WTC11 (cell line): ENCODE measurements around the gene ZNF451. TPM values are rescaled to one million over a fixed set of nuclear protein-coding genes. Genes with fewer than 3 reads are reported as not detected.

Experiments
- ATAC-seq: fragments of 200-7000 bp; cut with Tn5 transposase; 2 replicates; pipeline ENCODE4 v1.10.0; 2021; ENCODE audit warnings: mild to moderate bottlenecking, moderate library complexity
- CTCF ChIA-PET: fragments of 300-600 bp; sonication (Branson Sonifier 250); formaldehyde crosslinking; loops from one replicate; lab custom pipeline; 2021; ENCODE audit warnings: antibody characterized with exemption; lab: Charles Lee
- POLR2A ChIA-PET: fragments of 350-600 bp; sonication (Branson Sonifier 250); formaldehyde crosslinking; loops from one replicate; lab custom pipeline; 2021; ENCODE audit warnings: antibody characterized with exemption; lab: Charles Lee
- DNase-seq: peaks from one replicate; pipeline ENCODE4 v3.0.0; 2021; ENCODE audit warnings: low spot score
- H3K27ac Mint-ChIP-seq: 2 replicates; pipeline ENCODE4 v1.8.0; 2021; ENCODE audit warnings: mixed read lengths
- H3K27me3 Mint-ChIP-seq: 2 replicates; pipeline ENCODE4 v1.8.0; 2021; ENCODE audit warnings: low read depth, mild to moderate bottlenecking, moderate library complexity, mixed read lengths
- H3K36me3 Mint-ChIP-seq: 2 replicates; pipeline ENCODE4 v1.8.0; 2021; ENCODE audit warnings: mixed read lengths
- H3K4me1 Mint-ChIP-seq: 2 replicates; pipeline ENCODE4 v1.8.0; 2022; ENCODE audit warnings: mixed read lengths
- H3K4me3 Mint-ChIP-seq: 2 replicates; pipeline ENCODE4 v1.8.0; 2021; ENCODE audit warnings: mild to moderate bottlenecking, moderate library complexity, mixed read lengths
- H3K9me3 Mint-ChIP-seq: 2 replicates; pipeline ENCODE4 v1.8.0; 2021; ENCODE audit warnings: mixed read lengths
- ARID4B ChIP-seq: sonication (generic); formaldehyde crosslinking; IDR thresholded peaks from 2 replicates; pipeline ENCODE4 v1.8.0; 2023; ENCODE audit warnings: missing genetic modification reagents, mild to moderate bottlenecking, borderline replicate concordance
- CDX4 ChIP-seq: fragments of 250-450 bp; sonication (Bioruptor Pico); IDR thresholded peaks from 2 replicates; pipeline ENCODE4 v1.9.0; 2021; ENCODE audit warnings: moderate library complexity, mild to moderate bottlenecking, inconsistent platforms, borderline replicate concordance
- E2F1 ChIP-seq: sonication (generic); formaldehyde crosslinking; IDR thresholded peaks from 2 replicates; pipeline ENCODE4 v1.8.0; 2022; ENCODE audit warnings: mild to moderate bottlenecking, missing genetic modification reagents
- FOXJ3 ChIP-seq: sonication (generic); formaldehyde crosslinking; IDR thresholded peaks from 2 replicates; pipeline ENCODE4 v1.9.0; 2021; ENCODE audit warnings: missing genetic modification reagents, mild to moderate bottlenecking, borderline replicate concordance
- GABPB1 ChIP-seq: sonication (generic); formaldehyde crosslinking; IDR thresholded peaks from 2 replicates; pipeline ENCODE4 v1.8.1; 2023; ENCODE audit warnings: mild to moderate bottlenecking, missing genetic modification reagents
- GRHL2 ChIP-seq: fragments of 250-450 bp; sonication (Bioruptor Pico); IDR thresholded peaks from 2 replicates; pipeline ENCODE4 v1.8.0; 2022; ENCODE audit warnings: mild to moderate bottlenecking, moderate library complexity; ENCODE audit not compliant: insufficient replicate concordance, severe bottlenecking
- GTF2I ChIP-seq: fragments of 250-450 bp; sonication (Bioruptor Pico); conservative IDR thresholded peaks from 2 replicates; pipeline ENCODE4 v1.4.0; 2021; ENCODE audit warnings: mild to moderate bottlenecking
- JUN ChIP-seq: sonication (generic); formaldehyde crosslinking; IDR thresholded peaks from 2 replicates; pipeline ENCODE4 v1.8.0; 2023; ENCODE audit warnings: mild to moderate bottlenecking, missing genetic modification reagents
- KAT7 ChIP-seq: sonication (generic); formaldehyde crosslinking; IDR thresholded peaks from 2 replicates; pipeline ENCODE4 v1.8.1; 2023; ENCODE audit warnings: missing genetic modification reagents, mild to moderate bottlenecking, borderline replicate concordance
- MLX ChIP-seq: sonication (generic); formaldehyde crosslinking; IDR thresholded peaks from 2 replicates; pipeline ENCODE4 v1.8.1; 2023; ENCODE audit warnings: mild to moderate bottlenecking, missing genetic modification reagents, moderate library complexity
- MYBL2 ChIP-seq: sonication (generic); formaldehyde crosslinking; IDR thresholded peaks from 2 replicates; pipeline ENCODE4 v1.8.1; 2023; ENCODE audit warnings: mild to moderate bottlenecking, moderate library complexity, missing genetic modification reagents
- OVOL2 ChIP-seq: fragments of 250-450 bp; sonication (Bioruptor Pico); IDR thresholded peaks from 2 replicates; pipeline ENCODE4 v1.9.0; 2021; ENCODE audit warnings: mild to moderate bottlenecking, borderline replicate concordance
- RORB ChIP-seq: fragments of 250-450 bp; sonication (Bioruptor Pico); IDR thresholded peaks from 2 replicates; pipeline ENCODE4 v1.9.0; 2021; ENCODE audit warnings: mild to moderate bottlenecking
- SMAD4 ChIP-seq: sonication (generic); formaldehyde crosslinking; IDR thresholded peaks from 2 replicates; pipeline ENCODE4 v1.8.0; 2022; ENCODE audit warnings: mild to moderate bottlenecking, missing genetic modification reagents
- SP1 ChIP-seq: sonication (generic); formaldehyde crosslinking; conservative IDR thresholded peaks from 2 replicates; pipeline ENCODE4 v1.8.1; 2022; ENCODE audit warnings: missing genetic modification reagents
- STAT6 ChIP-seq: sonication (generic); formaldehyde crosslinking; conservative IDR thresholded peaks from 2 replicates; pipeline ENCODE4 v1.8.1; 2023; ENCODE audit warnings: mild to moderate bottlenecking, low read depth, missing genetic modification reagents, moderate library complexity
- ZBTB21 ChIP-seq: sonication (generic); formaldehyde crosslinking; IDR thresholded peaks from 2 replicates; pipeline ENCODE4 v1.8.1; 2023; ENCODE audit warnings: mild to moderate bottlenecking, missing genetic modification reagents, borderline replicate concordance
- ZBTB43 ChIP-seq: sonication (generic); formaldehyde crosslinking; IDR thresholded peaks from 2 replicates; pipeline ENCODE4 v1.8.1; 2023; ENCODE audit warnings: mild to moderate bottlenecking, missing genetic modification reagents
- ZNF121 ChIP-seq: sonication (generic); formaldehyde crosslinking; IDR thresholded peaks from 2 replicates; pipeline ENCODE4 v1.8.0; 2023; ENCODE audit warnings: missing genetic modification reagents
- ZNF425 ChIP-seq: fragments of 250-450 bp; sonication (Bioruptor Pico); conservative IDR thresholded peaks from 2 replicates; pipeline ENCODE4 v1.9.0; 2021; ENCODE audit warnings: mild to moderate bottlenecking
- ZSCAN18 ChIP-seq: fragments of 250-450 bp; sonication (Bioruptor Pico); IDR thresholded peaks from 2 replicates; pipeline ENCODE4 v2.1.2; 2022; ENCODE audit warnings: mild to moderate bottlenecking, moderate library complexity
- total RNA-seq: library from RNA; stranded (reverse); gene quantifications from 3 replicates; pipeline ENCODE4 v1.2.3, GENCODE V29; 2021

Gene ZNF451
- total RNA-seq, 1 experiment from 2014 or later: 55.4 TPM

- no peak for TF ChIP-seq ARID4B (CRISPR knock-in tag)
- TF ChIP-seq GABPB1: no peak
- no peak for TF ChIP-seq CDX4
- no peak for TF ChIP-seq KAT7 (CRISPR knock-in tag)
These were observed 45.0 kb downstream of the ZNF451 start (continued) for GRCh38 chr6:57134954-57135353.

- Mint-ChIP-seq H3K9me3 (no peaks in the 10 kb centered on the region), H3K4me3 (no peak overlapping the region), H3K36me3 (peaks cover 19% of the 10 kb centered on the region; the same call in 1 of the 2 replicates), H3K4me1 (no peaks in the 10 kb centered on the region), H3K27me3 (no peaks in the 10 kb centered on the region), H3K27ac (no peak overlapping the region)
- CTCF ChIA-PET: no interaction called here
- POLR2A ChIA-PET: no interaction called here
- TF ChIP-seq MLX (CRISPR knock-in tag): no peak
- no peak for TF ChIP-seq ZBTB43 (CRISPR knock-in tag)
- no peak for TF ChIP-seq JUN (CRISPR knock-in tag)
- TF ChIP-seq ZSCAN18 (CRISPR knock-in tag): no peak
- TF ChIP-seq SP1: no peak
- TF ChIP-seq SMAD4 (CRISPR knock-in tag): no peak
- TF ChIP-seq ZNF425: no peak
- TF ChIP-seq MYBL2 (CRISPR knock-in tag): no peak
- TF ChIP-seq GTF2I (CRISPR knock-in tag): no peak
- TF ChIP-seq E2F1 (CRISPR knock-in tag): no peak
- no peak for TF ChIP-seq STAT6 (CRISPR knock-in tag)
- TF ChIP-seq ZBTB21 (CRISPR knock-in tag): no peak
- no peak for TF ChIP-seq ZNF121 (CRISPR knock-in tag)
- TF ChIP-seq OVOL2 (CRISPR knock-in tag): no peak
- no peak for TF ChIP-seq GRHL2
- TF ChIP-seq RORB: no peak
- TF ChIP-seq FOXJ3 (CRISPR knock-in tag): no peak
- DNase-seq (no peak), ATAC-seq (no peak)
These were observed 45.9 kb downstream of the ZNF451 start for GRCh38 chr6:57135885-57136284.
